Upper lobe of left lung (tissue), 6 donors: ENCODE measurements around the gene NECAB3. TPM values are rescaled to one million over a fixed set of nuclear protein-coding genes. Genes with fewer than 3 reads are reported as not detected.

Source experiments
- ATAC-seq, 2 donors: fragments of 200-7000 bp; cut with Tn5 transposase; one replicate each; pipeline ENCODE4 v1.9.1; 2022; ENCODE audit warnings: mild to moderate bottlenecking in 2 of 2, moderate library complexity in 2 of 2; ENCODE audit not compliant: low FRiP score in 2 of 2
- DNase-seq, 2 donors: peaks; one replicate each; pipeline ENCODE4 v3.0.0-alpha.2; 2019 to 2020
- H3K27ac ChIP-seq, 4 donors: fragments of 200-600 bp; sonication (generic); one replicate each; pipeline ENCODE4 v1.5.1; 2016 to 2019
- H3K27me3 ChIP-seq, 4 donors: fragments of 200-600 bp; sonication (generic); one replicate each; pipeline ENCODE4 v1.5.1; 2017 to 2019
- H3K36me3 ChIP-seq, 4 donors: fragments of 200-600 bp; sonication (generic); one replicate each; pipeline ENCODE4 v1.5.1; 2016 to 2019
- H3K4me1 ChIP-seq, 4 donors: fragments of 200-600 bp; sonication (generic); one replicate each; pipeline ENCODE4 v1.5.1; 2018 to 2019
- H3K4me3 ChIP-seq, 4 donors: fragments of 200-600 bp; sonication (generic); one replicate each; pipeline ENCODE4 v1.5.1; 2017 to 2019; ENCODE audit warnings: mild to moderate bottlenecking in 2 of 4, moderate library complexity in 1 of 4
- H3K9me3 ChIP-seq, 4 donors: fragments of 200-600 bp; sonication (generic); one replicate each; pipeline ENCODE4 v1.5.1; 2018 to 2019
- EP300 ChIP-seq, 4 donors: sonication (generic); formaldehyde crosslinking; IDR thresholded peaks; one replicate each; pipeline ENCODE4 v1.5.1; 2017; ENCODE audit warnings: antibody characterized with exemption in 4 of 4, control low read depth in 2 of 4
- POLR2A ChIP-seq, 4 donors: fragments of 450-650 bp; IDR thresholded peaks; one replicate each; pipeline ENCODE4 v1.5.1; 2016 to 2017; ENCODE audit warnings: antibody characterized with exemption in 4 of 4, mild to moderate bottlenecking in 2 of 4
- POLR2AphosphoS5 ChIP-seq, 2 donors: sonication (generic); formaldehyde crosslinking; IDR thresholded peaks; one replicate each; pipeline ENCODE4 v1.5.1; 2017; ENCODE audit warnings: antibody characterized with exemption in 2 of 2
- WGBS, 2 donors: methylation state at CpG; one replicate each; pipeline ENCODE4 v1.1.5; 2017 to 2018; 5-methylcytosine and 5-hydroxymethylcytosine counted together
- total RNA-seq, 6 donors: library from RNA; depleted of rRNA in 4 of 6; stranded (reverse); fragments of >200 nt in 4 of 6; gene quantifications; one replicate each; pipeline versions ENCODE4 v1.1.0 to v1.2.1, GENCODE V29; 2016 to 2021
- TF ChIP-seq, protein P1 (sequence below), 6 experiments: fragments of 450-650 bp in 4 of 6; fragments of 200-600 bp in 2 of 6; sonication (generic) in 2 of 6; IDR thresholded peaks; one replicate each; pipeline ENCODE4 v1.5.1; 2016 to 2019; ENCODE audit warnings: antibody characterized with exemption in 6 of 6
- donor health status: DM: no; HTN: no; CAD: no; lungs with moderate emphysema.
- donor health status: DM: no; HTN: yes; CAD: no; lungs with severe emphysema.

Gene NECAB3
- total RNA-seq, 6 donors from 2014 or later: 43.4 to 309 (median 90.6) TPM

- peak overlapping the region in 2 of 4 donors; percentile 53 to 56 for H3K27ac ChIP-seq
- H3K9me3 ChIP-seq: no peaks in the 10 kb centered on the region
- DNase-seq: no peak
- WGBS, 2 donors: 92 to 100% methylated on average over 1 of the region's 1 CpG
- no peak for ATAC-seq
- H3K36me3 ChIP-seq: no peaks in the 10 kb centered on the region
- H3K27me3 ChIP-seq: no peaks in the 10 kb centered on the region
- H3K4me3 ChIP-seq: no peak overlapping the region
- no peak for TF ChIP-seq POLR2AphosphoS5 (IDR thresholded peaks at IDR 0.05)
- TF ChIP-seq EP300 (IDR thresholded peaks at IDR 0.05): no peak
- TF ChIP-seq POLR2A (IDR thresholded peaks at IDR 0.05): no peak
- TF ChIP-seq, protein P1, sequence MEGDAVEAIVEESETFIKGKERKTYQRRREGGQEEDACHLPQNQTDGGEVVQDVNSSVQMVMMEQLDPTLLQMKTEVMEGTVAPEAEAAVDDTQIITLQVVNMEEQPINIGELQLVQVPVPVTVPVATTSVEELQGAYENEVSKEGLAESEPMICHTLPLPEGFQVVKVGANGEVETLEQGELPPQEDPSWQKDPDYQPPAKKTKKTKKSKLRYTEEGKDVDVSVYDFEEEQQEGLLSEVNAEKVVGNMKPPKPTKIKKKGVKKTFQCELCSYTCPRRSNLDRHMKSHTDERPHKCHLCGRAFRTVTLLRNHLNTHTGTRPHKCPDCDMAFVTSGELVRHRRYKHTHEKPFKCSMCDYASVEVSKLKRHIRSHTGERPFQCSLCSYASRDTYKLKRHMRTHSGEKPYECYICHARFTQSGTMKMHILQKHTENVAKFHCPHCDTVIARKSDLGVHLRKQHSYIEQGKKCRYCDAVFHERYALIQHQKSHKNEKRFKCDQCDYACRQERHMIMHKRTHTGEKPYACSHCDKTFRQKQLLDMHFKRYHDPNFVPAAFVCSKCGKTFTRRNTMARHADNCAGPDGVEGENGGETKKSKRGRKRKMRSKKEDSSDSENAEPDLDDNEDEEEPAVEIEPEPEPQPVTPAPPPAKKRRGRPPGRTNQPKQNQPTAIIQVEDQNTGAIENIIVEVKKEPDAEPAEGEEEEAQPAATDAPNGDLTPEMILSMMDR (IDR thresholded peaks at IDR 0.05): no peak
- H3K4me1 ChIP-seq: peaks cover 25 to 41% (median 32%) of the 10 kb centered on the region in 4 donors
Observed at GRCh38 chr20:33689493-33689892, 15.3 kb upstream of the NECAB3 start.

DNA sequence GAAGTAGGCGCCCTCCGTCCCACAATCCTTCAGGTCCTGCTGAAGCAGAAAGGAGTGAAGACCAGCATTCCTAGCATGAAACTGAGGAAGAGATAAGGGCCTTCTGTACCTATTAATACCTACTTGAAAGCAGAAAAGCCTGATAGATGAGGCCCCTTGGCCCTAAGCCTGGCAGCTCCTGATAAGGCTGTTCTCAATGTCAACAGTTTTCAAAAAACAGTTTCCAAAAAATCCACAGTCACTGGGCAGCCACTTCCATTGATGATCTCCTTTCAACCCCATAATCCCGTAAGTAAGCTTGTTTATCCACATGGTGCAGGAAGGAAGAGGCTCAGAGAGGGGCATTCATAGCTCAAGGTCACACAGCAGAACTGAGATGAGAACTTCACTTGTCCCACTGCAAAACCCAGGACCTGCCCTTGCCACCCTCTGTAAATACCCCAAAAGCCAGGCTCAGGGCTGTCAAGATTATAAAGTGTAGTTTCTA lies 14.8 kb upstream of the NECAB3 start:
- Histone ChIP-seq H3K36me3 (no peaks in the 10 kb centered on the region), H3K4me1 (peaks cover 27 to 43% (median 32%) of the 10 kb centered on the region in 4 donors), H3K4me3 (no peak overlapping the region), H3K27me3 (no peaks in the 10 kb centered on the region), H3K9me3 (no peaks in the 10 kb centered on the region), H3K27ac (peak overlapping the region in 3 of 4 donors; percentile 21 to 56 (median 53))
- 56 to 61% methylated on average over 3 of the region's 3 CpGs for WGBS, 2 donors
- no peak for ATAC-seq
- no peak for TF ChIP-seq EP300 (IDR thresholded peaks at IDR 0.05)
- no peak for TF ChIP-seq POLR2A (IDR thresholded peaks at IDR 0.05)
- no peak for TF ChIP-seq POLR2AphosphoS5 (IDR thresholded peaks at IDR 0.05)
- TF ChIP-seq, protein P1 (IDR thresholded peaks at IDR 0.05): no peak
- no peak for DNase-seq

GRCh38 chr20:33687993-33688937 lies 14.0 kb upstream of the NECAB3 start:
- TF ChIP-seq EP300 (IDR thresholded peaks at IDR 0.05) (no peak), POLR2A (IDR thresholded peaks at IDR 0.05) (no peak), POLR2AphosphoS5 (IDR thresholded peaks at IDR 0.05) (no peak)
- TF ChIP-seq, protein P1 (IDR thresholded peaks at IDR 0.05): no peak
- Histone ChIP-seq H3K9me3 (no peaks in the 10 kb centered on the region), H3K36me3 (no peaks in the 10 kb centered on the region), H3K27ac (peak overlapping the region; percentile 4 to 56 (median 37)), H3K4me3 (no peak overlapping the region), H3K4me1 (peaks cover 27 to 42% (median 32%) of the 10 kb centered on the region in 4 donors), H3K27me3 (no peaks in the 10 kb centered on the region)
- DNase-seq (no peak), ATAC-seq (no peak)
- WGBS, 2 donors: 79% methylated on average over 3 of the region's 3 CpGs

DNA sequence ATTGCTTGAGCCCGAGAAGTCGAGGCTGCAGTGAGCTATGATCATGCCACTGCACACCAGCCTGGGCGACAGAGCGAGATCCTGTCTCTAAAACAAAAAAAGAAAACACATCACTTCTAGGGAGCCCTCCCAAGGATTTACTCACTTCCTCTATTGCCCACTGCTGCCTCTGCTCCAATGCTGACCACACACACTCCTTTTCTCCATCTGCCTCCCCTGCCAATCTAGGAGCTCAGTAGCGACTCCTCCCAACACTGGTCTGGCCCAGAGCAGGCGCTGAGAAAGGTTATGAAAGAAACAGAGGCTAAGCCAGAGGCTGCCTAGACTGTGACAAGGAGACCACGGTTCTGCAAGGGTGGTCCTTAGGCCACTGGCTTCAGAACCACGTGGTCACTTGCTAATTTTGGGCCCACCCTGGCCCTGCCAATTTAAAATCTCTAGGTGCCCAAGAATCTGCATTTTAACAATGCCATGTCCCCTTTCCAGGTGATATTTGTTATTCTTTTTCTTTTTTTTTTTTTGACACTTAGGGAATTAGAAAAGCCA lies 13.2 kb upstream of the NECAB3 start:
- H3K9me3 ChIP-seq: no peaks in the 10 kb centered on the region
- peak overlapping the region in 3 of 4 donors; percentile 19 to 57 (median 46) for H3K27ac ChIP-seq
- 65 to 71% methylated on average over 8 of the region's 8 CpGs for WGBS, 2 donors
- ATAC-seq (peak in 1 of 2 donors; percentile 37), DNase-seq (no peak)
- H3K4me3 ChIP-seq: no peak overlapping the region
- no peaks in the 10 kb centered on the region for H3K27me3 ChIP-seq
- TF ChIP-seq POLR2AphosphoS5 (IDR thresholded peaks at IDR 0.05) (no peak), POLR2A (IDR thresholded peaks at IDR 0.05) (no peak), EP300 (IDR thresholded peaks at IDR 0.05) (no peak)
- TF ChIP-seq, protein P1 (IDR thresholded peaks at IDR 0.05): no peak
- no peaks in the 10 kb centered on the region for H3K36me3 ChIP-seq
- H3K4me1 ChIP-seq: peaks cover 27 to 42% (median 34%) of the 10 kb centered on the region in 4 donors
